GM18951 (cell line): ENCODE measurements around the gene NOP10.

Source experiments
- POLR2A ChIP-seq: IDR thresholded peaks from 4 replicates; pipeline ENCODE4 v1.6.1; 2011; ENCODE audit warnings: mild to moderate bottlenecking; ENCODE audit not compliant: insufficient read length, insufficient read depth; ENCODE audit errors: extremely low read depth
- in situ Hi-C: fragments of 300-500 bp; cut with MboI; formaldehyde crosslinking; loops from one replicate; pipeline ENCODE4 v1.12.0; 2022; ENCODE audit warnings: low sequenced_read_pairs, mixed read lengths, inconsistent platforms; ENCODE audit not compliant: unreplicated experiment

The NOP10 gene

GRCh38 chr15:34334672-34335071 lies 8.3 kb downstream of the NOP10 start:
- in situ Hi-C loops: no loop called here

DNA sequence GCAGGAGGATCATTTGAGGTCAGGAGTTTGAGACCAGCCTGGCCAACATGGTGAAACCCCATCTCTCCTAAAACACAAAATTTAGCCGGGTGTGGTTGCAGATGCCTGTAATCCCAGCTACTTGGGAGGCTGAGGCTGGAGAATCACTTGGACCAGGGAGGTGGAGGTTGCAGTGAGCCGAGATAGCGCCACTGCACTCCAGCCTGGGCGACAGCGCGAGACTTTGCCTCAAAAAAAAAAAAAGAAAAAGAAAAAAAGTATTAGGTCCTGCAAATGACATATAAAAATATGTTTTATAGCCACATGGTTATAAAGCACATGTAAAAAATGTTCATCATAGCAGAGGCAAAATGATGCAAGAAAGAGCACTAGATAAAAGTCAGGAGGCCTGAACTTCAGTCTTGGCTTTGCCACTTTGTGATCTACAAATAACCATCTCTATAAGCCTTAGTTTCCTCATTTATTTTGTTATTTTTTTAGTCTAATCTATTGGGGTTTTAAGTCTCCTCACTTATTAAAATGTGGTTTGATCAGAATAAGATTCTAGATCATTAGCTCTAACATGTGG lies 10.3 kb downstream of the NOP10 start:
- in situ Hi-C loops: no loop called here
- TF ChIP-seq POLR2A: no peak

More at GRCh38 chr15:34334672-34335071, 8.3 kb downstream of the NOP10 start:
- TF ChIP-seq POLR2A: no peak

- TF ChIP-seq POLR2A: no peak
- in situ Hi-C loops: no loop called here
These were observed 11.1 kb downstream of the NOP10 start for GRCh38 chr15:34331809-34332208.

GRCh38 chr15:34330279-34330678 lies 12.7 kb downstream of the NOP10 start:
- no peak for TF ChIP-seq POLR2A
- in situ Hi-C loops: no loop called here

DNA sequence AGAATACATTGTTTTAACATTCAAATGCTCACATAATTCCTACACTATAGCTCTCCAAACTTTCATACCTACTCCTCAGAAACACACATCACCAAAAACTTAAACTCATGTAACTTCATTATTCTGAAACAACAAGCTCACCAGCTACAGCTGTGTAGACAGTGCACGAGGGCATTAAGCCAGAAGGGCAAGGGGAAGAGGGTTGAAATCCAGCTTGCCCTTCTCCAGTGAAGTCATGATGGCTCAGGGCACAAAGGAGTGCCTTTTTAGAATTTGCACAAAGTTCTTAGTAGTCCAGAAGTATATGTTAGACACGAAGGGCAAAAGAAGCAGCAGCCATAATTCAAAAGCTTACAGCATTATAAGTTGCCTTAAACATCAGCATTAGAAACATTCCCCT lies 13.9 kb downstream of the NOP10 start:
- in situ Hi-C loops: no loop called here
- TF ChIP-seq POLR2A: no peak

DNA sequence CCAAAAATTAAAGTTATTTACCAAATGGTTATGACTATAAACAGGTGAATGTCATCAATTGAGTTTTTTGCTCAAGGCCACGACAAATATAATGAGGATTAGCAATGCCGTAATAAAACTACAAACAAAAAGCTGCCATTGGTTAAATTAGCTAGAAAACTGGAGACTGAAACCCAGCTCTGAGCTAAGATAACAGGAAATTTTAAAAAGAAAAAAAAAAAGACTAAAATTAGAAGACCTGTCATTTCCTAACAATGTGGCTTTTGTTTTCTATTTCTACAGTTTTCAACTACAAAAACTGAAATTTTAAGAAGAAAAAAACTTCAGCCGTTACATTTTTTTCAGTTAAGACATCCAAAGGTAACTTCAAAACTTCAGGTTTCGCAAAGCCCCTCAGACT lies 15.0 kb downstream of the NOP10 start:
- in situ Hi-C loops: no loop called here
- no peak for TF ChIP-seq POLR2A

DNA sequence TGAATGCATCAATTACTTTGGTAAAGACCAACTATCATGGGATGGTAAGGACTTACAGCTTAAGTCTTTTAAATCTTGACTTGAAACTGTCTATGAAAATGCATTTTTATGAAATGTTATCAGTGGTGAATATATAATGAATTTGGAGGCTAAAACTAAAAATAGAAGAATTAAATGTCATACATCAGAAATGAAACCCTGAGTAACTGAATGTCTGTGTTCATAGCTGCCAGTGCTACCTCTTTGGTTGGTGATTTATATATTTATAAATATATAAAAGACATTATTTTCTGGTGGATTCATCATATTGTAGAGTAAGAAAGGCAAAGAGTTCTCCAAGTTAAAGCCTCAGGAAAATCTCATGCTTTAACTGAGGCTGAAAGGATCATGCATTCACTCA lies 17.6 kb downstream of the NOP10 start:
- TF ChIP-seq POLR2A: no peak
- in situ Hi-C loops: no loop called here

- TF ChIP-seq POLR2A: no peak
These were observed 18.0 kb downstream of the NOP10 start for GRCh38 chr15:34324933-34325332.

GRCh38 chr15:34323217-34323616 lies 19.7 kb downstream of the NOP10 start:
- TF ChIP-seq POLR2A: no peak
- in situ Hi-C loops: no loop called here

More at GRCh38 chr15:34324933-34325332, 18.0 kb downstream of the NOP10 start:
- in situ Hi-C loops: no loop called here

DNA sequence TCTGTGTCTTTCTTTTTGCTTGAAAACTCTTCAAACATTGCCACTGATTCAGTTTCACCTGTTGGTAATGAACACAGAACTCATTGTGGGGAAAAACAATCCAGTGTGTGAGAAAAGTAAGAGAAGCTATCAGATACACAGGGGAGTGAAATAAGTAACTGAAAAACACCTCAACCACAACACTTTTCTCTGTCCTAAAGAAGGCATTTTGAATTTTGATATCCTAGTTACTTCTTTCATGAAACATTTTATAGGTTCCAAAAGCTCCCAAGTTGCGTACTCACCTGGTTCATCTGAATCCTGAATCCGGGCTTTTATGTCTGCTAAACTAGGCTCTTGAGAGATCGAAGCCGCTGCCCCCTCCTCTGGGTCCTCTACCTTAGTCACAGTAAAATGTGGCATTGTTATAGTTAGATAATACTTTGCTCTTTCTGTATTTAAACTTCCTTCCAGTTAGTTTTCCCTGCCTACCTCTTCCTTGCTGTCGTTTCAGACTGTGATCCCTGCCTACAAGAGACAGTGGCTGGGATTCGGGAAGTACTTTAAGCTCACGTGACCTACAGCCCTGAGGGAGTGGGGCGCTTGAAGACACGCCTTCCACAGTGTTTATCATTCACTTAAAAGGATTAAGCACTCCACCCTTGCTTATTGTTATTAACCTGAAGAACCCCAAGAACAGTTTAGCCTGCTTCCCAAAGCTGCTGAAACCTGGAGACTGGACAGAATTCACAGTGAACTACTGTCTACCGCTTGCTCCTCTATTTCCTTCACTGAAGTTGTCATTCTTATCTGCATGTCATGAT lies 24.5 kb downstream of the NOP10 start:
- in situ Hi-C loops: no loop called here
- peak; percentile 16 for TF ChIP-seq POLR2A

- TF ChIP-seq POLR2A: no peak
- in situ Hi-C loops: no loop called here
These were observed 28.1 kb downstream of the NOP10 start for GRCh38 chr15:34314491-34315490.

DNA sequence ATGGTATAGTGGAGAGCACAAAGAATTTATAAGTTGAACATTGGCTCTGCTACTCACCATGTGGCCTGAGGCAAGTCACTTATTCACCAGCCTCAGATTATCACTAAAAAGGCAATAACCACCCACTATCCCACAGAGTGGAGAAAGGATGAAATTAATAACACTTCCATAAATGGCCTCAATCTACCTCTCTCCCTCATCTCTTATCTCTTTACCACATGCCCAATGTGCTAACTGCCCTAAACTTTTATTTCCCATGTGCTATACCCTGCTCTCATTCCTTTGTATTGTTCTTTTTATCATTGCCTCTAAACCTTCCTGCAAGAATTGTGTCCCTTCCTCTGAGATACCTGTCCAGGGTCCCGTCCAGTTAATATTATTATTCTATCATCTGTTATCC lies 31.4 kb downstream of the NOP10 start:
- TF ChIP-seq POLR2A: no peak
- in situ Hi-C loops: no loop called here

DNA sequence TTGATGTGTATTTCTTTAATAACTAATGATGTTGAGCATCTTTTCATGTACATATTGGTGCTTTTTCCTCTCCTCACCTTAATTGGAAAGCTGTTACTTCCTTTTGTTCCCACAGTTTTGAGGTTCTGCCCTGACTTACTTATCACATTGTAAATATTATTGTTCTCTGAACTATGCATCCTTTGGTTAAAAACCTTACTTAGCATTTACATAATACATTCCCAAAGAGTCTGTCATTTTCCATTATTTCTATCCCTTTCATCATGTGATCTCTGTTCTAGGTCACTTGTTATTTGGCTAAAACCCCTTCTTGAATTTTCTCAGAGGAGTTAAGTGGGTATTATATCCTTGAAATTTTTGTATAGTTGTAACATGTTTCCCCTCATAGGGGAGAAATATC lies 38.3 kb downstream of the NOP10 start:
- TF ChIP-seq POLR2A: no peak
- in situ Hi-C loops: no loop called here
